ENCODE results near the gene URB1.

DNA sequence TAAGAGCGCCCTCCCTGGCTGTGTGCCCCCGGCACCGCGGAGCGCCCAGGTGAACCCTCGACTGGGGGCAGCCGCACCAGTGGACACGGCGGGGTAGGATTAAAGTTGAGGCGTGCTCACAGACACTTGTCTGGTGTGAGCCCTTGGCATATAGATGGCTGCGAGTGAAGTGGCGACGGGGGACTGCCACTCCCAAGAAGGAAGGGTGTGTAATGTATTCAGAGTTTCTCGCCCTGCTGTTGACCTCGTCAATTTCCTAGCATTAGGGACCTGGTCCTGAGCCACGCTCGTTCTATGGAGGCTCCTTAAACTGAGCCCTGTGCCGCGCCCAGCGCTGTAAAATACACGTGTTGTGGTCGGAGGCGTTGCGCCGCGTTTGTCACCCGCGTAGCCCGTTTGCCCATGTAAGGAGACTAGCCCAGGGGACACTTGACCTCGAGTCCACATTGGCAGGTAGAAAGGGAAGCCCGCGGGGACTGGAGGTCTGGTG is 20.2 kb upstream of the URB1 start:
- TF ChIP-seq, protein P1, sequence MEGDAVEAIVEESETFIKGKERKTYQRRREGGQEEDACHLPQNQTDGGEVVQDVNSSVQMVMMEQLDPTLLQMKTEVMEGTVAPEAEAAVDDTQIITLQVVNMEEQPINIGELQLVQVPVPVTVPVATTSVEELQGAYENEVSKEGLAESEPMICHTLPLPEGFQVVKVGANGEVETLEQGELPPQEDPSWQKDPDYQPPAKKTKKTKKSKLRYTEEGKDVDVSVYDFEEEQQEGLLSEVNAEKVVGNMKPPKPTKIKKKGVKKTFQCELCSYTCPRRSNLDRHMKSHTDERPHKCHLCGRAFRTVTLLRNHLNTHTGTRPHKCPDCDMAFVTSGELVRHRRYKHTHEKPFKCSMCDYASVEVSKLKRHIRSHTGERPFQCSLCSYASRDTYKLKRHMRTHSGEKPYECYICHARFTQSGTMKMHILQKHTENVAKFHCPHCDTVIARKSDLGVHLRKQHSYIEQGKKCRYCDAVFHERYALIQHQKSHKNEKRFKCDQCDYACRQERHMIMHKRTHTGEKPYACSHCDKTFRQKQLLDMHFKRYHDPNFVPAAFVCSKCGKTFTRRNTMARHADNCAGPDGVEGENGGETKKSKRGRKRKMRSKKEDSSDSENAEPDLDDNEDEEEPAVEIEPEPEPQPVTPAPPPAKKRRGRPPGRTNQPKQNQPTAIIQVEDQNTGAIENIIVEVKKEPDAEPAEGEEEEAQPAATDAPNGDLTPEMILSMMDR (IDR thresholded peaks at IDR 0.05; ENCODE audit: extremely low read depth in 1 of 2, insufficient read depth in 1 of 2, low read depth in 1 of 2, low read length in 2 of 2) = peak in 1 of 2 donors; percentile 14
- TF ChIP-seq FOS (IDR thresholded peaks at IDR 0.05; ENCODE audit: borderline replicate concordance, insufficient read depth, low read length) = no peak
- peak; percentile 4 for TF ChIP-seq POLR2A (IDR thresholded peaks at IDR 0.05; ENCODE audit: low read depth, low read length)
- TF ChIP-seq EZH2 (IDR thresholded peaks at IDR 0.05; ENCODE audit: borderline replicate concordance, low read depth, low read length, severe bottlenecking) = no peak

Data from endothelial cell of umbilical vein (primary cell).